ENCODE results near the gene SH3RF1.

The SH3RF1 gene

DNA sequence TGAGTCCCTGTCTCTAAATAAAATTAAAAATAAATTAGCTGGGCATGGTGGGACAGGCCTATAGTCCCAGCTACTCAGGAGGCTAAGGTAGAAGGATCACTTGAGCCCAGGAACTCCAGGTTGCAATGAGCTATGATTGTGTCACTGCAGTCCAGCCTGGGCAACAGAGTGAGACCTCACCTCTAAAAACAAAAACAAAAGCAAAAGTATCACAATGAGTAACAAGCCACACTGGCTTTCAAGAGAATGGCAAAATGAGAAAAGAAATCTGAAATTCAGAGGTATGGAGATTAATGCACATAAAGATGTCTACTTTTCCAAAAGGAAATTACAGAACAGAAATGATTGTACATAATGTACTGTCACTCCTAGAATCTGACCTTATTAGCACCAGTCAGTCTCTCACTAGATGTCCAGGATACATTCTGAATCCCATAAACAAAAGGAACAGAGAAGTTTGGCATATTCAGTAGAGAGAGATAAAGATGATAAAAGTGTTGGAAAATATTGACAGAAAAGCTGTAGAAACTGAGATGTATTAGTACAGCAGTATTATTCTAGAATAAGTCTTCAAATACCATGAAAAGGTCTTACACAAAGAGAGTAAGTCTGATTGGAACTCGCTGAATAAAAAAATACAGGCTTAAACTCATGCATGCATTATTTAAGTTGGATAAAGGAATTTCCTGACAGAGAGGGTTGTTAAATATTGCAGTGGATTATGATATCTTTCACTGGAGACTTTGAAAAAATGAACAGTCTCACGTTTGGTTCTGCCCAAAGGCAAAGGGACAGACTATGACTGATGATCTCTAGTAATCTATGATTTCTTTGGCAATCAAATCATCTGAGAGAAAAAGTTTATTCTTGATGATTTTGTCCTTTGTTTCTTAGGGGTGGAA lies 102.5 kb downstream of the SH3RF1 start:
- H3K4me3 Mint-ChIP-seq: no peak overlapping the region
- no peak overlapping the region for H3K27ac Mint-ChIP-seq
- no peaks in the 10 kb centered on the region for H3K36me3 Mint-ChIP-seq
- no peaks in the 10 kb centered on the region for H3K27me3 Mint-ChIP-seq
- CTCF ChIA-PET: no interaction called here
- H3K4me1 Mint-ChIP-seq: no peaks in the 10 kb centered on the region
- H3K9me3 Mint-ChIP-seq: no peaks in the 10 kb centered on the region
- no peak for DNase-seq

DNA sequence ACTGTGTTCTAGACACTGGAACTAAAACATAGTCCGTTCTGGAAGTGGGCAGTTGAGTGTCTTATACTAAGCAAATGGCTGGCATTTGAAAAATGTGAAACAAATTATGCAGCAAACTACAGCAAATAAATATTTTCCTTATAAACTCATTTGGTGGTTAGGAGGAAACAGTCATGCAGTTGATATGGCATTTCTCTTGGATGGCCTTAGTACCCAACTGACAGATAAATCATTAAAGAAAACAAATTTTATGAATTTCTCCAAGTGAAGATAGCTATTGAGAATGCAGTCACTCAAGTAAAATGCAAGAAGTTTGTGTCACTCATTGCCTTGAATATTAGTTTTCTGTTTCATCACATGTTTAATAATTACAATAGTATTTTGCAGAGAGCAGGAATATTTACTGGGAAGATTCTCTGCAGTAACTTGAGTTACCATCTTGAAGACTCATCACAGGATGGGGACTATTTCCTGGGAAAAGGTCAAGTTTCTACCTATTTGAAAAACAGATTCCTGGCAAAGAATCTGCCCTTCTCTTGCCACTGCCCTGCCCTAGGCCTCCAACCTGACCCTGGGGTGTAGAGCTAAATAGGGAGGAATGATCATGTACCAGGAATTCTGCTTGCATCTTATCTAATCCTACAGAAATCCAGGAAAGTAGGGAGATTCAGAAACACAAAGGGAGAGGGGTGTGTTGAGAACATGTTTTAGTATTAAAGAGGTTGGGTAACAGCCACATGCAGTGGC lies 105.9 kb downstream of the SH3RF1 start:
- Mint-ChIP-seq H3K27me3 (peaks cover 4% of the 10 kb centered on the region), H3K36me3 (no peaks in the 10 kb centered on the region), H3K27ac (no peak overlapping the region), H3K9me3 (no peaks in the 10 kb centered on the region), H3K4me1 (no peaks in the 10 kb centered on the region), H3K4me3 (no peak overlapping the region)
- CTCF ChIA-PET: no interaction called here
- no peak for DNase-seq

DNA sequence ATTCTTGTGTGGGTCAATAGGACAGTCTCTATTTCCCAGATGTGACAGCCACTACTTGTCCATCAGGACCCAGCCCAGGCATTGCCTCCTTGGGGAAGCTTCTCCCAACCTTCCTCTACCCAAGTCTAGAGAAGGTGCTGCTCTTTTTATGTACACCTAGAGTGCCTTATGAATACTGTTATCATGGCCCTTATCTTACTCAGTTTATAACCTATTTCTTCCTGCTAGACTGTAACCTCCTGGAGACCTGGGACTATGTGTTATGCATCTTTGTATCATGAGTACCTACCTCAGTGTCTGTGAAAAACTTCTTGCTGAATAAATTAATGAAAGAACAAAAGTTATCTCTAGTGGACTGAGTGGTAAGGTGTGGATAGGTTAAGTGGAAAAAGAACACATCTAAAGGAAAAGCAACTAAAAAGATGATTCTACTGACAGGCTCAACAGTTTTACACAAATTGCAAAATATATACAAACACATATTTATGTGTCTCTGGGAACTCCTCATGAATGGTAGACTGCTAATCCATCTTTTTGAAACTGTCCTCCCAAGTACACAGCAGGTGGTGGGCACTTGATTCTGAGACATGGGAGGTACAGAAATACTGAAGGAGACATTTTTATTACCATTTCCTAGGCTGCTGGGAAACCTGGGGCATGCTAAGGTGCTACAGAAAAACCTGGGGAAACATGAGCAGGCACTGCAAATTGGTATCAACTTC lies 106.6 kb downstream of the SH3RF1 start:
- no peak overlapping the region for H3K27ac Mint-ChIP-seq
- no peak overlapping the region for H3K4me3 Mint-ChIP-seq
- DNase-seq: no peak
- H3K36me3 Mint-ChIP-seq: no peaks in the 10 kb centered on the region
- no peaks in the 10 kb centered on the region for H3K9me3 Mint-ChIP-seq
- peaks cover 4% of the 10 kb centered on the region for H3K27me3 Mint-ChIP-seq
- H3K4me1 Mint-ChIP-seq: no peaks in the 10 kb centered on the region
- CTCF ChIA-PET: no interaction called here

GRCh38 chr4:169163495-169163894 lies 107.3 kb downstream of the SH3RF1 start:
- Mint-ChIP-seq H3K27me3 (peaks cover 4% of the 10 kb centered on the region), H3K4me1 (no peaks in the 10 kb centered on the region), H3K36me3 (no peaks in the 10 kb centered on the region), H3K27ac (no peak overlapping the region), H3K4me3 (no peak overlapping the region), H3K9me3 (no peaks in the 10 kb centered on the region)
- CTCF ChIA-PET: no interaction called here
- no peak for DNase-seq

DNA sequence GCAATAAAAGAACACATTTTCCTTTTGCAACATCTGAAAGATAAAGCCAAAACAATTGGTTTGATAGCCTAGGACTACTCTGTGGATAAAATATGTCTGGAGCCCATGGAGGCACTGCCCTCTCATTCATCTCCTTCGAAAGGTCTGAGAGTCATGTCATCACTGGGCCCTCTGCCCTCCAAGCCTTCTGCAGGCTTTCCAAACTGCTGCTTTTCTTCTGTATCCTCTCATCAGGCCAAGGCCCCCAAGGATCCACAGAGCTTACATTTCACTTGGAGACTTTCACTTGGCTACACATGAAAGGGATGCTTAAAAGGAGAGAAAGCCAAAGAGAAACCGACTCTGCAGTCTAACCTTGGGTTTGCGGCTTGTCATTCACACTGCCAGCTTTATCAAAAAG lies 109.9 kb downstream of the SH3RF1 start:
- H3K9me3 Mint-ChIP-seq: no peaks in the 10 kb centered on the region
- CTCF ChIA-PET: no interaction called here
- no peaks in the 10 kb centered on the region for H3K36me3 Mint-ChIP-seq
- peaks cover 4% of the 10 kb centered on the region for H3K27me3 Mint-ChIP-seq
- H3K4me1 Mint-ChIP-seq: no peaks in the 10 kb centered on the region
- no peak overlapping the region for H3K27ac Mint-ChIP-seq
- no peak for DNase-seq
- no peak overlapping the region for H3K4me3 Mint-ChIP-seq

- no peaks in the 10 kb centered on the region for H3K36me3 Mint-ChIP-seq
- DNase-seq: no peak
Observed at GRCh38 chr4:169159624-169160171, 111.1 kb downstream of the SH3RF1 start.

DNA sequence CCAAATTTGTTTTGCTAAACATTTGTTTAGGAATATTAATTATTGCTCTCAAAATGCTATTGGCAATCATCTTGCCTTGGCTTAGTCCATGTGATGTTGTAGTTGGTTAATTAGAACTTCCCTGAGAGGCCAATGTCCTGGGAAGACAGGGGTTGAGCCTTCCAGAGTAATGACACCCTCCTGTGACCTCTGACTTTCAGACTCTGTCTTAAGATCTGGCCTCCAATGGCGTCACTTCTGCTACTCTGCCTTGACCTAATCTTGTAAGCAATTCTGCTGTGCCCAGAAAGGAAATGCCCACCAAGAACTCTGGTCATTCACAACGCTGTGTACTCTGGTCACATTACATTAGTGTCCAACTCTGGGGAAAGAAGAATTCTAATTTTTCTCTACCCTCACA lies 111.9 kb downstream of the SH3RF1 start:
- no peaks in the 10 kb centered on the region for H3K4me1 Mint-ChIP-seq
- no peaks in the 10 kb centered on the region for H3K36me3 Mint-ChIP-seq
- no peak overlapping the region for H3K4me3 Mint-ChIP-seq
- CTCF ChIA-PET: no interaction called here
- DNase-seq: no peak
- peaks cover 4% of the 10 kb centered on the region for H3K27me3 Mint-ChIP-seq
- H3K9me3 Mint-ChIP-seq: no peaks in the 10 kb centered on the region
- H3K27ac Mint-ChIP-seq: no peak overlapping the region

More at GRCh38 chr4:169159624-169160171, 111.1 kb downstream of the SH3RF1 start:
- CTCF ChIA-PET: no interaction called here
- H3K27me3 Mint-ChIP-seq: peaks cover 4% of the 10 kb centered on the region
- no peaks in the 10 kb centered on the region for H3K4me1 Mint-ChIP-seq
- H3K9me3 Mint-ChIP-seq: no peaks in the 10 kb centered on the region
- no peak overlapping the region for H3K27ac Mint-ChIP-seq
- no peak overlapping the region for H3K4me3 Mint-ChIP-seq

- no peak overlapping the region for H3K27ac Mint-ChIP-seq
- H3K4me3 Mint-ChIP-seq: no peak overlapping the region
- DNase-seq: no peak
Observed at GRCh38 chr4:169158046-169158445, 112.7 kb downstream of the SH3RF1 start.

GRCh38 chr4:169156392-169156791 lies 114.4 kb downstream of the SH3RF1 start:
- no peak for DNase-seq
- Mint-ChIP-seq H3K27ac (no peak overlapping the region), H3K4me3 (no peak overlapping the region), H3K27me3 (no peaks in the 10 kb centered on the region), H3K36me3 (no peaks in the 10 kb centered on the region), H3K4me1 (no peaks in the 10 kb centered on the region), H3K9me3 (no peaks in the 10 kb centered on the region)
- CTCF ChIA-PET: no interaction called here

More at GRCh38 chr4:169158046-169158445, 112.7 kb downstream of the SH3RF1 start:
- Mint-ChIP-seq H3K27me3 (peaks cover 4% of the 10 kb centered on the region), H3K36me3 (no peaks in the 10 kb centered on the region), H3K4me1 (no peaks in the 10 kb centered on the region), H3K9me3 (no peaks in the 10 kb centered on the region)
- CTCF ChIA-PET: no interaction called here

DNA sequence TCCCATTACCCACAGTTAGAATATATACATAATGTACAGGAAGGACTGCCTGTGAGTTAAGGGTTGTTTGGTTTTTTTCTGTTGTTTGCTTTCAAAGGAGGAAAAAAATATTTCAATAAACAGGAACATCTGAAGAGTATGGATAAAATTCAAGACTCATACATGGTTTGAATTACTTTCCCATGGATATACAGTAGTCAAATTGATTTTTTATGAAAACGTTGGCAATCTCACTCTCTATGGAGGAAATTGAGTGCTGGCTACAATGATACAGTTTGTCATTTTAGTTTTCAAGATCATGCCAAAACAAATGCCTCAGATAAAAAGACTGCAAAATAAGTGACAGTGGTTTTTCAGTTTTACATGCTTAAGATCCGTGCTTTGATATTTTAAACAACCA lies 116.6 kb downstream of the SH3RF1 start:
- Mint-ChIP-seq H3K9me3 (no peaks in the 10 kb centered on the region), H3K27me3 (no peaks in the 10 kb centered on the region), H3K4me3 (no peak overlapping the region), H3K36me3 (no peaks in the 10 kb centered on the region), H3K4me1 (no peaks in the 10 kb centered on the region), H3K27ac (no peak overlapping the region)
- CTCF ChIA-PET: no interaction called here
- DNase-seq: no peak

GRCh38 chr4:169153481-169154087 lies 117.2 kb downstream of the SH3RF1 start:
- H3K9me3 Mint-ChIP-seq: no peaks in the 10 kb centered on the region
- H3K4me3 Mint-ChIP-seq: no peak overlapping the region
- H3K27ac Mint-ChIP-seq: no peak overlapping the region
- no peaks in the 10 kb centered on the region for H3K4me1 Mint-ChIP-seq
- CTCF ChIA-PET: no interaction called here
- no peak for DNase-seq
- no peaks in the 10 kb centered on the region for H3K36me3 Mint-ChIP-seq
- no peaks in the 10 kb centered on the region for H3K27me3 Mint-ChIP-seq

DNA sequence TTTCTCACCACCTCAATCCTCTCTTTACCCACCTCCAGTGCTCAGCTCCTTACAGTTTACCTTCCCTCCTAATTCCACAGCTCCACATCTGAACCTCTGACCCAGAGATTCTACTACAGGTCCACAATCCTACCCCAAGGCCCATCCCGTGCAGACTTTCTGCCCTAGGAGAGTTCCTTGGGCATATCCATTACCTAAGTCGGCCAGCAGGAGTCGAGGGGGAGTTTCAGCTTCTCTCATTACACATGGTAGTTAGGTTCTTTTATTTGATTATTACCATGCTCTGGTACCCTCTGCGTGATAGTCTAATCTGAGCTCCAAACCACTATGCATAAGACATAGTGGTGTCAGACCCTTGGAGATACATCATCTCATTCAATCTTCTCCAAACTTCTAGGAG lies 117.9 kb downstream of the SH3RF1 start:
- Mint-ChIP-seq H3K4me1 (no peaks in the 10 kb centered on the region), H3K4me3 (no peak overlapping the region), H3K9me3 (no peaks in the 10 kb centered on the region), H3K27me3 (no peaks in the 10 kb centered on the region), H3K27ac (no peak overlapping the region), H3K36me3 (no peaks in the 10 kb centered on the region)
- no peak for DNase-seq
- CTCF ChIA-PET: no interaction called here

DNA sequence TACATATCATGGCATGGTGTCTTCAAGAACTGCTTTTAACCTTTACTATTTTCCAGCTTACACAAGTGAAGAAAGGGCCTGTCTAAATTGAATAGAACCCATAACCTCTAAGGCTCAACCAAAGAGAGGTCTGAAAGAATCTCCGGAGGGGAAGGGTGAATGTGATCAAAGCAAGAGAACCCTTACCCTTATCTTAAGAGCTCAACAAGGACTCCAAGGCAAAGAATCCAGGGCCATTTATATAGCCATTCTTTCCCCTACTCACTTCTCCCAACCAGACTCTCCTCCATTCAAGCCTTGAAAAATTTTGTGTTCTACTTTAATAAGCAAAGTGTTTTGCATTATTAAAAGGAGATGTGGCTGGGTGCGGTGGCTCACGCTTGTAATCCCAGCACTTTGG lies 118.7 kb downstream of the SH3RF1 start:
- CTCF ChIA-PET: no interaction called here
- no peaks in the 10 kb centered on the region for H3K4me1 Mint-ChIP-seq
- H3K27ac Mint-ChIP-seq: no peak overlapping the region

GRCh38 chr4:169151671-169152070 lies 119.1 kb downstream of the SH3RF1 start:
- CTCF ChIA-PET: no interaction called here
- Mint-ChIP-seq H3K9me3 (no peaks in the 10 kb centered on the region), H3K27me3 (no peaks in the 10 kb centered on the region)

More for the DNA sequence above, 118.7 kb downstream of the SH3RF1 start:
- no peak for DNase-seq
- Mint-ChIP-seq H3K27me3 (no peaks in the 10 kb centered on the region), H3K9me3 (no peaks in the 10 kb centered on the region), H3K4me3 (no peak overlapping the region), H3K36me3 (no peaks in the 10 kb centered on the region)

More at GRCh38 chr4:169151671-169152070, 119.1 kb downstream of the SH3RF1 start:
- DNase-seq: no peak
- no peaks in the 10 kb centered on the region for H3K36me3 Mint-ChIP-seq
- H3K4me3 Mint-ChIP-seq: no peak overlapping the region
- no peaks in the 10 kb centered on the region for H3K4me1 Mint-ChIP-seq
- H3K27ac Mint-ChIP-seq: no peak overlapping the region

Measured in activated naive CD4-positive, alpha-beta T cell treated with anti-CD3 and anti-CD28 coated beads, Interleukin-2, amount 10 ng/mL, durations not matched to agents 7 days and 5 days (primary cell).